K562 (cell line): ENCODE results near the gene TIGD4. TPM values are rescaled to one million over a fixed set of nuclear protein-coding genes. Genes with fewer than 3 reads are reported as not detected.

Source experiments
- ATAC-seq: fragments of 200-7000 bp; cut with Tn5 transposase; 3 replicates; pipeline ENCODE4 v1.9.1; 2020; ENCODE audit warnings: moderate library complexity
- BruUV-seq: library from RNA; stranded (reverse); fragments of 400-500 nt; replicated peaks from 2 replicates; lab custom pipeline; 2021; lab: Mats Ljungman, UMichigan
- CTCF ChIA-PET: fragments of 300-600 bp; formaldehyde crosslinking; extraction: SDS; loops from one replicate; lab custom pipeline; 2021; ENCODE audit warnings: low intra/inter-chr PET ratio; lab: Yijun Ruan, JAX
- POLR2A ChIA-PET: fragments of 300-600, 350-650 bp; sonication (Branson Sonifier 250); formaldehyde crosslinking; extraction: SDS; loops from one replicate; lab custom pipeline; 2021; ENCODE audit warnings: antibody characterized with exemption, inconsistent platforms; lab: Yijun Ruan, JAX
- DNase-seq, 4 experiments: peaks; one replicate each; pipeline versions ENCODE4 v3.0.0 to v3.0.0-alpha.2; 2011 to 2018; ENCODE audit warnings: low spot score in 3 of 4, mixed read lengths in 3 of 4; ENCODE audit errors: extremely low read depth in 1 of 4
- FAIRE-seq: peaks from 2 replicates; lab custom pipeline; 2011; peaks lifted over from hg19 to GRCh38; lab: Jason Lieb, UNC
- H2AFZ ChIP-seq: 2 replicates; pipeline ENCODE4 v1.6.0; 2011; ENCODE audit warnings: low read depth, low read length, control low read depth, inconsistent platforms
- H3K27ac ChIP-seq: fragments of 200-600 bp; 3 replicates; pipeline ENCODE4 v1.8.0; 2011; ENCODE audit warnings: low read depth, mild to moderate bottlenecking, control low read depth, inconsistent platforms, low read length, moderate library complexity, mixed read lengths; ENCODE audit errors: extremely low read depth
- H3K27me3 ChIP-seq, 2 experiments: fragments of 300-600 bp in 1 of 2; 2 replicates in 1 of 2; 3 replicates in 1 of 2; pipeline versions ENCODE4 v1.6.0 to v1.8.0; 2011; ENCODE audit warnings: inconsistent platforms in 2 of 2, low read length in 2 of 2, mild to moderate bottlenecking in 1 of 2, mixed read lengths in 1 of 2, moderate library complexity in 1 of 2; ENCODE audit not compliant: control insufficient read depth in 2 of 2, insufficient read depth in 2 of 2
- H3K36me3 ChIP-seq: fragments of 300-600 bp; 3 replicates; pipeline ENCODE4 v1.8.0; 2011; ENCODE audit warnings: mild to moderate bottlenecking, low read length, inconsistent platforms; ENCODE audit not compliant: control insufficient read depth, insufficient read depth
- H3K4me1 ChIP-seq, 2 experiments: fragments of 200-600 bp in 1 of 2; replicated peaks in 1 of 2; 2 replicates in 1 of 2; 3 replicates in 1 of 2; pipeline versions ENCODE4 v1.5.1 to v1.8.0; 2011; ENCODE audit warnings: inconsistent platforms in 2 of 2, low read length in 2 of 2, mild to moderate bottlenecking in 1 of 2, mixed read lengths in 1 of 2, moderate library complexity in 1 of 2; ENCODE audit not compliant: control insufficient read depth in 2 of 2, insufficient read depth in 2 of 2
- H3K4me2 ChIP-seq: 2 replicates; pipeline ENCODE4 v1.6.1; 2011; ENCODE audit warnings: low read length, control low read depth, inconsistent platforms, mixed read lengths; ENCODE audit not compliant: insufficient read depth
- H3K4me3 ChIP-seq: fragments of 200-600 bp; sonication (generic), shearing (Covaris generic); 2 replicates; pipeline ENCODE4 v1.5.1; 2016; ENCODE audit warnings: control low read depth, inconsistent platforms
- H3K79me2 ChIP-seq: fragments of 200-600 bp; 3 replicates; pipeline ENCODE4 v1.8.0; 2011; ENCODE audit warnings: low read length, inconsistent platforms; ENCODE audit not compliant: control insufficient read depth, insufficient read depth
- H3K9ac ChIP-seq, 2 experiments: 2 replicates each; pipeline versions ENCODE4 v1.6.0 to v1.6.1; 2011; ENCODE audit warnings: low read depth in 2 of 2, low read length in 2 of 2, control low read depth in 1 of 2, inconsistent platforms in 1 of 2, mild to moderate bottlenecking in 1 of 2, mixed read lengths in 1 of 2; ENCODE audit not compliant: insufficient read depth in 1 of 2
- H3K9me1 ChIP-seq: one replicate; pipeline ENCODE4 v1.6.0; 2011; ENCODE audit warnings: inconsistent platforms, mild to moderate bottlenecking, low read length, moderate library complexity; ENCODE audit not compliant: control insufficient read depth, insufficient read depth
- H3K9me3 ChIP-seq: replicated peaks from 2 replicates; pipeline ENCODE4 v1.5.1; 2011; ENCODE audit warnings: low read depth, low read length, inconsistent platforms; ENCODE audit not compliant: control insufficient read depth, insufficient read depth
- H4K20me1 ChIP-seq: replicated peaks from 2 replicates; pipeline ENCODE4 v1.6.1; 2011; ENCODE audit warnings: low read length, inconsistent platforms, mixed read lengths; ENCODE audit not compliant: control insufficient read depth, insufficient read depth
- ATF1 ChIP-seq, 2 experiments: fragments of 450-650 bp in 1 of 2; IDR thresholded peaks; 2 replicates each; pipeline ENCODE4 v1.6.1; 2016; ENCODE audit warnings: missing compliant biosample characterization in 1 of 2, missing genetic modification characterization in 1 of 2
- C11orf30 ChIP-seq: fragments of 450-650 bp; IDR thresholded peaks from 2 replicates; pipeline ENCODE4 v1.6.1; 2016; ENCODE audit warnings: low read depth, mild to moderate bottlenecking
- EGR1 ChIP-seq: fragments of 450-650 bp; conservative IDR thresholded peaks from 2 replicates; pipeline ENCODE4 v1.6.1; 2017; ENCODE audit warnings: mild to moderate bottlenecking
- MAFF ChIP-seq: IDR thresholded peaks from 2 replicates; pipeline ENCODE4 v1.6.1; 2012; ENCODE audit warnings: low read length, improper control_type of control experiment
- MAFG ChIP-seq: fragments of 450-650 bp; conservative IDR thresholded peaks from 2 replicates; pipeline ENCODE4 v1.6.1; 2016; ENCODE audit warnings: missing genetic modification characterization, missing compliant biosample characterization
- MAFK ChIP-seq: IDR thresholded peaks from 2 replicates; pipeline ENCODE4 v1.6.1; 2011; ENCODE audit warnings: low read length, improper control_type of control experiment
- NFE2L1 ChIP-seq: fragments of 450-650 bp; IDR thresholded peaks from 2 replicates; pipeline ENCODE4 v1.6.1; 2016; ENCODE audit warnings: missing genetic modification characterization, low read depth, mild to moderate bottlenecking, missing compliant biosample characterization, moderate library complexity, borderline replicate concordance
- ZFP36 ChIP-seq: fragments of 150-350 bp; IDR thresholded peaks from 2 replicates; pipeline ENCODE4 v1.6.1; 2018; ENCODE audit warnings: low read length, low read depth; ENCODE audit not compliant: partially characterized antibody
- ZNF316 ChIP-seq: fragments of 450-650 bp; IDR thresholded peaks from 2 replicates; pipeline ENCODE4 v1.6.1; 2016
- ZNF41 ChIP-seq: fragments of 250-450 bp; sonication (Bioruptor Pico); conservative IDR thresholded peaks from 2 replicates; pipeline ENCODE4 v1.4.0; 2020; ENCODE audit warnings: mild to moderate bottlenecking
- ZNF699 ChIP-seq: fragments of 250-450 bp; sonication (Bioruptor Pico); IDR thresholded peaks from 2 replicates; pipeline ENCODE4 v1.8.0; 2021; ENCODE audit warnings: mild to moderate bottlenecking, moderate library complexity; ENCODE audit not compliant: insufficient replicate concordance
- WGBS: fragments of 100-300 bp; shearing (Covaris generic); methylation state at CpG from one replicate; pipeline ENCODE4 v1.1.6; 2016; ENCODE audit warnings: low coverage, mixed read lengths; ENCODE audit not compliant: insufficient coverage; ENCODE audit errors: missing lambda C conversion rate; 5-methylcytosine and 5-hydroxymethylcytosine counted together
- in situ Hi-C: fragments of 300-500 bp; cut with MboI; formaldehyde crosslinking; loops from 4 replicates; pipeline ENCODE4 v1.15.0; 2018; ENCODE audit warnings: inconsistent platforms, mixed read lengths
- intact Hi-C: fragments of 100-400 bp; cut with micrococcal nuclease; formaldehyde crosslinking; loops from 2 replicates; pipeline ENCODE4 v1.14.2; 2022
- polyA plus RNA-seq, 8 experiments: library from polyadenylated mRNA; depleted of rRNA in 4 of 8; stranded (reverse) in 5 of 8; unstranded in 3 of 8; fragments of >200 nt; fragmentation: Nextera tagmentation in 2 of 8; fragmentation: Illumina TruSeq in 1 of 8; extraction: Ambion mirVana in 2 of 8; extraction: Trizol in 1 of 8; gene quantifications; 2 replicates each; pipeline versions ENCODE4 v1.2.1 to v1.2.3, GENCODE V29; 2011 to 2014; ENCODE audit warnings: inconsistent platforms in 1 of 8, missing spikeins in 1 of 8
- total RNA-seq, 7 experiments: library from RNA; depleted of rRNA in 6 of 7; stranded (reverse); fragments of >200 nt in 6 of 7; fragmentation: Illumina TruSeq in 2 of 7; extraction: Trizol in 2 of 7; gene quantifications; 2 replicates each; pipeline versions ENCODE4 v1.2.1 to v1.2.3, GENCODE V29; 2011 to 2021; ENCODE audit warnings: low replicate concordance in 1 of 7
- TF ChIP-seq, protein P1 (sequence below): fragments of 450-650 bp; formaldehyde crosslinking; IDR thresholded peaks from 2 replicates; pipeline ENCODE4 v1.4.0; 2022; ENCODE audit warnings: mild to moderate bottlenecking, moderate library complexity

Gene TIGD4
- total and polyA plus RNA-seq, 9 of the 15 experiments (the other 6 are each of a cell fraction or from before 2014, with no cell fraction given): 0.07 to 0.28 (median 0.18) TPM

DNA sequence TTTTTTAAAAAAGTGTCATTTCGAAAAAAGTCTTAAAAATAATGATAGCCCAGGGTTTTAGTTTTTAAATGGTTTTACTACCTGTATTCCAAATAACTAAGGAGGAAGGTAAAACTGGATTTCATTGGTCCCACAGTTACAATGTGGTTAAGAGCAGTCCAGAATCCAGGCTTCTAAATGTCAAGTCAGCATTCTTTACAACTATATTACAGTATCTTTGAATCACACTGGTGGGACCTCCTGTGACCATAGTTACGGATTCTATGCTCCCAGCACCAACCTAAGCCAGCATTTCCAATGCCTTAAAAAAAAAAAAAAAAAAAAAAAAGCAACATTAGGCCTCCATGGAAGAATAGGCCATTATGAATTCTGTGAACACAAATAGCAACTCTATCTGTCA lies 6.2 kb downstream of the TIGD4 start:
- Histone ChIP-seq H3K27me3 (no peaks in the 10 kb centered on the region; a peak in 1 of 5 replicates), H2AFZ (no peak overlapping the region), H3K9ac (no peak overlapping the region), H3K27ac (no peak overlapping the region), H3K9me3 (no peaks in the 10 kb centered on the region), H3K4me2 (no peak overlapping the region), H3K79me2 (no peaks in the 10 kb centered on the region), H3K36me3 (no peaks in the 10 kb centered on the region), H4K20me1 (no peaks in the 10 kb centered on the region), H3K4me1 (no peaks in the 10 kb centered on the region), H3K9me1 (no peaks in the 10 kb centered on the region), H3K4me3 (no peak overlapping the region)
- no TSS peak for BruUV-seq
- no peak for ATAC-seq
- WGBS: 0% methylated on average over 2 of the region's 2 CpGs
- DNase-seq: no peak
- FAIRE-seq: no peak
- TF ChIP-seq ZFP36 (no peak), ZNF316 (peak; percentile 91), MAFK (peak; percentile 91), ZNF699 (CRISPR knock-in tag) (no peak), MAFG (tag) (peak; percentile 85), EGR1 (no peak), NFE2L1 (tag) (no peak), ATF1 (CRISPR knock-in tag; IDR thresholded peaks at IDR 0.05) (no peak), ATF1 (tag; IDR thresholded peaks at IDR 0.05) (no peak), MAFF (peak; percentile 90), ZNF41 (no peak), C11orf30 (peak; percentile 84)
- TF ChIP-seq, protein P1, sequence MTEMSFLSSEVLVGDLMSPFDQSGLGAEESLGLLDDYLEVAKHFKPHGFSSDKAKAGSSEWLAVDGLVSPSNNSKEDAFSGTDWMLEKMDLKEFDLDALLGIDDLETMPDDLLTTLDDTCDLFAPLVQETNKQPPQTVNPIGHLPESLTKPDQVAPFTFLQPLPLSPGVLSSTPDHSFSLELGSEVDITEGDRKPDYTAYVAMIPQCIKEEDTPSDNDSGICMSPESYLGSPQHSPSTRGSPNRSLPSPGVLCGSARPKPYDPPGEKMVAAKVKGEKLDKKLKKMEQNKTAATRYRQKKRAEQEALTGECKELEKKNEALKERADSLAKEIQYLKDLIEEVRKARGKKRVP: no peak
- intact Hi-C loops: no loop called here
- in situ Hi-C loops: no loop called here
- POLR2A ChIA-PET: no interaction called here
- CTCF ChIA-PET: no interaction called here
